Stomach smooth muscle (tissue), 2 donors: ENCODE data around the gene EXOSC3.
"Not testable (repeated sequence)": the region's sequence is repeated elsewhere in the genome, so short reads cannot be mapped to it uniquely, and the experiment has no call there.

Source experiments
- H3K27ac ChIP-seq: one replicate; pipeline ENCODE4 v1.7.0; 2013; ENCODE audit warnings: mild to moderate bottlenecking, low read length, inconsistent platforms
- H3K27me3 ChIP-seq, 2 donors: one replicate each; pipeline ENCODE4 v1.7.0; 2013; ENCODE audit warnings: low read length in 2 of 2; ENCODE audit not compliant: insufficient read depth in 2 of 2, control insufficient read depth in 1 of 2
- H3K36me3 ChIP-seq, 2 donors: one replicate each; pipeline ENCODE4 v1.7.0; 2013; ENCODE audit warnings: low read length in 2 of 2; ENCODE audit not compliant: control insufficient read depth in 2 of 2, insufficient read depth in 2 of 2
- H3K4me1 ChIP-seq: one replicate; pipeline ENCODE4 v1.7.0; 2013; ENCODE audit warnings: low read length; ENCODE audit not compliant: control insufficient read depth, insufficient read depth
- H3K4me3 ChIP-seq, 2 donors: one replicate each; pipeline ENCODE4 v1.7.0; 2013; ENCODE audit warnings: low read length in 2 of 2
- H3K9ac ChIP-seq, 2 donors: one replicate each; pipeline ENCODE4 v1.7.0; 2013; ENCODE audit warnings: low read length in 2 of 2, mild to moderate bottlenecking in 1 of 2
- H3K9me3 ChIP-seq, 2 donors: one replicate each; pipeline ENCODE4 v1.7.0; 2013; ENCODE audit warnings: low read length in 2 of 2; ENCODE audit not compliant: control insufficient read depth in 2 of 2
- donor health status: healthy.
- donor health status: Pancreatic carcinoma.

EXOSC3 gene

GRCh38 chr9:37784616-37785483, at the start of gene EXOSC3:
Gene EXOSC3 (minus strand): TSS chr9:37785064. CDS start chr9:37785044, 20 bp downstream.
- Histone ChIP-seq H3K36me3 (peaks cover 16 to 24% of the 10 kb centered on the region in 2 donors), H3K4me1 (peaks cover 10% of the 10 kb centered on the region), H3K9ac (peak within 1 kb of the TSS; percentile 86 to 89), H3K4me3 (peak within 1 kb of the TSS; percentile 97), H3K27me3 (peaks cover 4 to 6% of the 10 kb centered on the region in 2 donors), H3K9me3 (no peaks in the 10 kb centered on the region), H3K27ac (peak within 1 kb of the TSS; percentile 73)

- Histone ChIP-seq H3K9me3 (no peaks in the 10 kb centered on the region), H3K4me3 (no peak overlapping the region), H3K9ac (no peak overlapping the region), H3K36me3 (peaks cover 4 to 6% of the 10 kb centered on the region in 2 donors), H3K4me1 (peaks cover 2% of the 10 kb centered on the region), H3K27me3 (no peaks in the 10 kb centered on the region), H3K27ac (no peak overlapping the region)
Observed at GRCh38 chr9:37827483-37828165, 42.8 kb upstream of the EXOSC3 start.

GRCh38 chr9:37825174-37825573, 40.3 kb upstream of the EXOSC3 start:
- not testable (repeated sequence) for H3K27me3 ChIP-seq, H3K9me3 ChIP-seq, H3K4me1 ChIP-seq, H3K4me3 ChIP-seq, H3K9ac ChIP-seq, H3K27ac ChIP-seq, H3K36me3 ChIP-seq

- Histone ChIP-seq H3K36me3 (peaks cover 2 to 6% of the 10 kb centered on the region in 2 donors), H3K9me3 (no peaks in the 10 kb centered on the region), H3K9ac (no peak overlapping the region)
Observed at GRCh38 chr9:37820142-37820541, 35.3 kb upstream of the EXOSC3 start.

GRCh38 chr9:37818849-37819248, 34.0 kb upstream of the EXOSC3 start:
- no peak overlapping the region for H3K27ac ChIP-seq
- H3K4me3 ChIP-seq = no peak overlapping the region
- H3K4me1 ChIP-seq = no peaks in the 10 kb centered on the region
- H3K36me3 ChIP-seq = peaks cover 2 to 3% of the 10 kb centered on the region in 2 donors
- no peaks in the 10 kb centered on the region for H3K9me3 ChIP-seq
- H3K27me3 ChIP-seq = no peaks in the 10 kb centered on the region
- no peak overlapping the region for H3K9ac ChIP-seq

More at GRCh38 chr9:37820142-37820541, 35.3 kb upstream of the EXOSC3 start:
- H3K27me3 ChIP-seq = no peaks in the 10 kb centered on the region
- no peak overlapping the region for H3K4me3 ChIP-seq
- H3K4me1 ChIP-seq = no peaks in the 10 kb centered on the region
- H3K27ac ChIP-seq = no peak overlapping the region

- Histone ChIP-seq H3K27me3 (no peaks in the 10 kb centered on the region), H3K4me1 (no peaks in the 10 kb centered on the region), H3K9me3 (no peaks in the 10 kb centered on the region), H3K4me3 (no peak overlapping the region), H3K27ac (no peak overlapping the region), H3K9ac (no peak overlapping the region), H3K36me3 (no peaks in the 10 kb centered on the region)
Observed at GRCh38 chr9:37812773-37813379, 28.0 kb upstream of the EXOSC3 start.

GRCh38 chr9:37811906-37812476, 27.1 kb upstream of the EXOSC3 start:
- no peaks in the 10 kb centered on the region for H3K4me1 ChIP-seq
- H3K9ac ChIP-seq = no peak overlapping the region
- no peak overlapping the region for H3K27ac ChIP-seq
- H3K4me3 ChIP-seq = no peak overlapping the region
- no peaks in the 10 kb centered on the region for H3K36me3 ChIP-seq
- no peaks in the 10 kb centered on the region for H3K9me3 ChIP-seq
- no peaks in the 10 kb centered on the region for H3K27me3 ChIP-seq

GRCh38 chr9:37809676-37810075, 24.8 kb upstream of the EXOSC3 start:
- not testable (repeated sequence) for H3K36me3 ChIP-seq, H3K27me3 ChIP-seq, H3K27ac ChIP-seq, H3K9ac ChIP-seq, H3K4me1 ChIP-seq, H3K4me3 ChIP-seq, H3K9me3 ChIP-seq

GRCh38 chr9:37806271-37806670, 21.4 kb upstream of the EXOSC3 start:
- Histone ChIP-seq H3K36me3 (no peaks in the 10 kb centered on the region), H3K4me3 (no peak overlapping the region), H3K4me1 (peaks cover 17% of the 10 kb centered on the region), H3K27me3 (no peaks in the 10 kb centered on the region), H3K27ac (no peak overlapping the region), H3K9ac (no peak overlapping the region), H3K9me3 (no peaks in the 10 kb centered on the region)

- H3K9me3 ChIP-seq = no peaks in the 10 kb centered on the region
- H3K9ac ChIP-seq = peak overlapping the region; percentile 91 to 94
- H3K27me3 ChIP-seq = no peaks in the 10 kb centered on the region
- H3K36me3 ChIP-seq = no peaks in the 10 kb centered on the region
- peak overlapping the region; percentile 98 for H3K4me3 ChIP-seq
- no peak overlapping the region for H3K27ac ChIP-seq
- H3K4me1 ChIP-seq = peaks cover 24% of the 10 kb centered on the region
Observed at GRCh38 chr9:37801959-37802711, 17.3 kb upstream of the EXOSC3 start.
